ENCODE data around the gene FNBP1. TPM values are rescaled to one million over a fixed set of nuclear protein-coding genes. Genes with fewer than 3 reads are reported as not detected.

Gene FNBP1
- total RNA-seq, 1 donor from 2014 or later: 87.2 TPM

- intact Hi-C loops (cut with DNase I): loop anchor here (2.0 kb wide), 1 partner anchor 109 kb away; the partner anchor contains the start of gene FNBP1
- Histone ChIP-seq H3K9me3 (no peaks in the 10 kb centered on the region), H3K27ac (peak overlapping the region; percentile 70), H3K27me3 (no peaks in the 10 kb centered on the region), H3K4me1 (peaks cover 14 to 47% of the 10 kb centered on the region in 2 donors), H3K4me3 (no peak overlapping the region), H3K36me3 (peaks cover 5 to 7% of the 10 kb centered on the region in 2 donors)
- DNase-seq (ENCODE audit: low spot score in 2 of 2): no peak
- TF ChIP-seq, protein P1, sequence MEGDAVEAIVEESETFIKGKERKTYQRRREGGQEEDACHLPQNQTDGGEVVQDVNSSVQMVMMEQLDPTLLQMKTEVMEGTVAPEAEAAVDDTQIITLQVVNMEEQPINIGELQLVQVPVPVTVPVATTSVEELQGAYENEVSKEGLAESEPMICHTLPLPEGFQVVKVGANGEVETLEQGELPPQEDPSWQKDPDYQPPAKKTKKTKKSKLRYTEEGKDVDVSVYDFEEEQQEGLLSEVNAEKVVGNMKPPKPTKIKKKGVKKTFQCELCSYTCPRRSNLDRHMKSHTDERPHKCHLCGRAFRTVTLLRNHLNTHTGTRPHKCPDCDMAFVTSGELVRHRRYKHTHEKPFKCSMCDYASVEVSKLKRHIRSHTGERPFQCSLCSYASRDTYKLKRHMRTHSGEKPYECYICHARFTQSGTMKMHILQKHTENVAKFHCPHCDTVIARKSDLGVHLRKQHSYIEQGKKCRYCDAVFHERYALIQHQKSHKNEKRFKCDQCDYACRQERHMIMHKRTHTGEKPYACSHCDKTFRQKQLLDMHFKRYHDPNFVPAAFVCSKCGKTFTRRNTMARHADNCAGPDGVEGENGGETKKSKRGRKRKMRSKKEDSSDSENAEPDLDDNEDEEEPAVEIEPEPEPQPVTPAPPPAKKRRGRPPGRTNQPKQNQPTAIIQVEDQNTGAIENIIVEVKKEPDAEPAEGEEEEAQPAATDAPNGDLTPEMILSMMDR (IDR thresholded peaks at IDR 0.05): no peak
Observed at GRCh38 chr9:129933185-129934040, 109.6 kb downstream of the FNBP1 start.

- Histone ChIP-seq H3K9me3 (no peaks in the 10 kb centered on the region), H3K27me3 (no peaks in the 10 kb centered on the region), H3K36me3 (peaks cover 6 to 16% of the 10 kb centered on the region in 2 donors), H3K27ac (peak overlapping the region; percentile 70), H3K4me1 (peaks cover 14 to 42% of the 10 kb centered on the region in 2 donors), H3K4me3 (no peak overlapping the region)
- TF ChIP-seq, protein P1 (IDR thresholded peaks at IDR 0.05): no peak
- DNase-seq (ENCODE audit: low spot score in 2 of 2): no peak
- intact Hi-C loops (cut with DNase I): no loop called here
Observed at GRCh38 chr9:129932303-129933151, 110.5 kb downstream of the FNBP1 start.

GRCh38 chr9:129930743-129931142 lies 112.2 kb downstream of the FNBP1 start:
- intact Hi-C loops (cut with DNase I): no loop called here
- TF ChIP-seq, protein P1 (IDR thresholded peaks at IDR 0.05): no peak
- H3K27ac ChIP-seq: no peak overlapping the region

DNA sequence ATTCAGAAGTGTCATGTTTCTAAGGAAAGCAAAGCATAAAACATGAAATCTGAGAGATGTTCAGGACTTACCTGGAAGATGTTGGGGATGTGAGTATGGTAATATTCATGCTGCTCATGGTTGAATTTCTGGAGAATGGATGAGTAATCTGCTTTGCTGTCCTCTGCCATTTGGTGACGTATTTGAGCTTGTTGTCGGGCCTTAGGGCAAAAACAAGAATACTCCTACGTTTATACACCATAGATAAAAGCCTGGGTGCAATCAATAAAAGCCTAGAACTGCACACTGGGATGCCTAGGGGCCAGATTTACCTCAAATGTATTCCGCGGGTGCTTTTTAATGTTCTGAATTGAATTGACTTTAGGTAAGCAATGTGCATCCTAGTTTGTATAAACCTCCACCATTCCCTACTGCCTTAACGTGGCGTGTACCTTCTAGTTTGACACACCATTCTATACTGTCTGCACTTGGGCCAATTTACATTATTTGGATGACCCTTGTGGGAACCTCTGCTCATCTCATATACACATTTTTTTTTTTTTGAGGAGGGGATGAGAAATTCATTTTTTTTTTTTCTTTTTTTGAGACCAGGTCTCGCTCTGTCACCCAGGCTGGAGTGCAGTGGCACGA lies 113.4 kb downstream of the FNBP1 start:
- DNase-seq (ENCODE audit: low spot score in 2 of 2): no peak
- Histone ChIP-seq H3K27me3 (no peaks in the 10 kb centered on the region), H3K27ac (no peak overlapping the region), H3K9me3 (no peaks in the 10 kb centered on the region), H3K36me3 (peaks cover 25 to 41% of the 10 kb centered on the region in 2 donors), H3K4me3 (no peak overlapping the region), H3K4me1 (peaks cover 8 to 28% of the 10 kb centered on the region in 2 donors)
- TF ChIP-seq, protein P1 (IDR thresholded peaks at IDR 0.05): no peak
- intact Hi-C loops (cut with DNase I): no loop called here

More at GRCh38 chr9:129930743-129931142, 112.2 kb downstream of the FNBP1 start:
- DNase-seq (ENCODE audit: low spot score in 2 of 2): no peak
- peaks cover 14 to 37% of the 10 kb centered on the region in 2 donors for H3K4me1 ChIP-seq
- no peaks in the 10 kb centered on the region for H3K9me3 ChIP-seq
- no peaks in the 10 kb centered on the region for H3K27me3 ChIP-seq
- H3K36me3 ChIP-seq: peaks cover 24 to 34% of the 10 kb centered on the region in 2 donors
- H3K4me3 ChIP-seq: no peak overlapping the region

GRCh38 chr9:129923589-129923988 lies 119.4 kb downstream of the FNBP1 start:
- intact Hi-C loops (cut with DNase I): no loop called here
- peaks cover 38 to 65% of the 10 kb centered on the region in 2 donors for H3K36me3 ChIP-seq
- H3K27me3 ChIP-seq: no peaks in the 10 kb centered on the region
- TF ChIP-seq, protein P1 (IDR thresholded peaks at IDR 0.05): no peak
- no peak overlapping the region for H3K4me3 ChIP-seq
- H3K9me3 ChIP-seq: no peaks in the 10 kb centered on the region
- DNase-seq (ENCODE audit: low spot score in 2 of 2): no peak
- H3K4me1 ChIP-seq: no peaks in the 10 kb centered on the region
- H3K27ac ChIP-seq: no peak overlapping the region
